H1 (cell line): ENCODE data around the gene MYO15A. TPM values are rescaled to one million over a fixed set of nuclear protein-coding genes. Genes with fewer than 3 reads are reported as not detected.

Experiments
- CHD1 ChIP-seq: IDR thresholded peaks from 2 replicates; pipeline ENCODE4 v1.6.1; 2012; ENCODE audit warnings: low read depth, low read length, improper control_type of control experiment
- EP300 ChIP-seq, 2 experiments: IDR thresholded peaks; 1 replicate in 1 of 2; 2 replicates in 1 of 2; pipeline ENCODE4 v1.6.1; 2011 to 2012; ENCODE audit warnings: low read depth in 2 of 2, low read length in 2 of 2, mild to moderate bottlenecking in 2 of 2, borderline replicate concordance in 1 of 2, inconsistent platforms in 1 of 2, moderate library complexity in 1 of 2
- RFX5 ChIP-seq: IDR thresholded peaks from 2 replicates; pipeline ENCODE4 v1.6.1; 2011; ENCODE audit warnings: low read depth, low read length, improper control_type of control experiment, borderline replicate concordance
- polyA plus RNA-seq, 7 experiments: library from polyadenylated mRNA; depleted of rRNA in 3 of 7; stranded (reverse) in 5 of 7; unstranded in 2 of 7; fragments of >200 nt in 5 of 7; fragments of 200-250 nt in 2 of 7; gene quantifications; 1 replicate in 5 of 7; 2 replicates in 1 of 7; 4 replicates in 1 of 7; pipeline versions ENCODE4 v1.2.1 to v1.2.3, GENCODE V29; 2011 to 2013; ENCODE audit warnings: missing spikeins in 2 of 7, mixed read lengths in 2 of 7
- total RNA-seq: library from RNA; stranded (reverse); fragmentation: NEBNext Ultra II Directional; extraction: Animal tissue kit (Norgen Biotek cat#: 25700); gene quantifications from 2 replicates; pipeline ENCODE4 v1.2.1, GENCODE V29; 2021

The MYO15A gene
- total and polyA plus RNA-seq, 2 of the 8 experiments (the other 6 are each of a cell fraction or from before 2014, with no cell fraction given), result 1.6 to 4.2 TPM

- TF ChIP-seq CHD1 (no peak), RFX5 (no peak), EP300 (IDR thresholded peaks at IDR 0.05; ENCODE audit: borderline replicate concordance in 1 of 2, low read depth in 2 of 2, low read length in 2 of 2) (peak; percentile 52 to 84; a peak in 2 of 3 replicates)
Measured at GRCh38 chr17:18087610-18088491, 20.7 kb upstream of the MYO15A start, which contains the start of gene DRG2 (continued).
